GM23338 (cell line): ENCODE measurements around the gene SERPINI1. TPM values are rescaled to one million over a fixed set of nuclear protein-coding genes. Genes with fewer than 3 reads are reported as not detected.

Experiments used
- ATAC-seq: fragments of 200-7000 bp; cut with Tn5 transposase; 3 replicates; pipeline ENCODE4 v1.9.1; 2020
- DNase-seq: peaks from one replicate; pipeline ENCODE4 v3.0.0-alpha.2; 2015; ENCODE audit warnings: low spot score
- H2AFZ ChIP-seq: fragments of 200-600 bp; sonication (generic); 2 replicates; pipeline ENCODE4 v1.8.0; 2016; ENCODE audit warnings: antibody characterized with exemption, mild to moderate bottlenecking, moderate library complexity
- H3F3A ChIP-seq: fragments of 200-600 bp; sonication (generic); replicated peaks from 2 replicates; pipeline ENCODE4 v1.8.0; 2017; ENCODE audit warnings: antibody characterized with exemption, mixed run types, low read depth
- H3K27ac ChIP-seq: fragments of 200-600 bp; sonication (generic); 2 replicates; pipeline ENCODE4 v1.6.1; 2016; ENCODE audit warnings: low read depth
- H3K27me3 ChIP-seq: fragments of 200-600 bp; sonication (generic); 2 replicates; pipeline ENCODE4 v1.8.0; 2016; ENCODE audit warnings: mild to moderate bottlenecking, mixed run types, moderate library complexity; ENCODE audit not compliant: insufficient read depth
- H3K36me3 ChIP-seq: fragments of 200-600 bp; sonication (generic); 2 replicates; pipeline ENCODE4 v1.8.0; 2016; ENCODE audit warnings: mild to moderate bottlenecking; ENCODE audit not compliant: insufficient read depth
- H3K4me1 ChIP-seq: fragments of 200-600 bp; sonication (generic); 2 replicates; pipeline ENCODE4 v1.8.0; 2016; ENCODE audit warnings: mild to moderate bottlenecking, moderate library complexity; ENCODE audit not compliant: insufficient read depth
- H3K4me2 ChIP-seq: fragments of 200-600 bp; sonication (generic); 2 replicates; pipeline ENCODE4 v1.7.1; 2017; ENCODE audit warnings: mixed run types
- H3K4me3 ChIP-seq: fragments of 200-600 bp; sonication (generic); 2 replicates; pipeline ENCODE4 v1.6.1; 2016; ENCODE audit warnings: mixed run types
- H3K79me2 ChIP-seq: fragments of 200-600 bp; sonication (generic); replicated peaks from 2 replicates; pipeline ENCODE4 v1.8.0; 2017; ENCODE audit warnings: mild to moderate bottlenecking; ENCODE audit not compliant: insufficient read depth
- H3K9me2 ChIP-seq: fragments of 200-600 bp; sonication (generic); 2 replicates; pipeline ENCODE4 v1.8.0; 2017; ENCODE audit not compliant: insufficient read depth
- H4K20me1 ChIP-seq: fragments of 200-600 bp; sonication (generic); replicated peaks from 2 replicates; pipeline ENCODE4 v1.8.0; 2017; ENCODE audit warnings: mild to moderate bottlenecking; ENCODE audit not compliant: insufficient read depth
- H3K27ac Mint-ChIP-seq: 2 replicates; pipeline ENCODE4 v1.8.0; 2020; ENCODE audit warnings: inconsistent platforms, mild to moderate bottlenecking, moderate library complexity, mixed read lengths
- H3K27me3 Mint-ChIP-seq: 3 replicates; pipeline ENCODE4 v1.8.0; 2022; ENCODE audit warnings: low read depth, mild to moderate bottlenecking, moderate library complexity, mixed read lengths, inconsistent platforms; ENCODE audit not compliant: insufficient read depth, poor library complexity
- H3K36me3 Mint-ChIP-seq: 3 replicates; pipeline ENCODE4 v1.8.0; 2021; ENCODE audit warnings: low read depth, mild to moderate bottlenecking, inconsistent platforms, moderate library complexity, mixed read lengths
- H3K4me1 Mint-ChIP-seq: 3 replicates; pipeline ENCODE4 v1.8.0; 2020; ENCODE audit warnings: mild to moderate bottlenecking, inconsistent platforms, mixed read lengths
- H3K4me3 Mint-ChIP-seq: 3 replicates; pipeline ENCODE4 v1.8.0; 2021; ENCODE audit warnings: moderate library complexity, mild to moderate bottlenecking, inconsistent platforms, mixed read lengths
- H3K9me3 Mint-ChIP-seq: 3 replicates; pipeline ENCODE4 v1.8.0; 2020; ENCODE audit warnings: moderate library complexity, mild to moderate bottlenecking, inconsistent platforms, mixed read lengths
- CREB1 ChIP-seq: fragments of 250-450 bp; sonication (Bioruptor Pico); IDR thresholded peaks from 2 replicates; pipeline ENCODE4 v1.5.0; 2020; ENCODE audit warnings: low read depth, mild to moderate bottlenecking, moderate library complexity
- EZH2 ChIP-seq: fragments of 200-600 bp; sonication (generic); IDR thresholded peaks from one replicate; pipeline ENCODE4 v1.8.0; 2017; ENCODE audit warnings: antibody characterized with exemption, mild to moderate bottlenecking, low read depth; ENCODE audit not compliant: unreplicated experiment
- EZH2phosphoT487 ChIP-seq: fragments of 200-600 bp; sonication (generic); IDR thresholded peaks from one replicate; pipeline ENCODE4 v1.8.1; 2018; ENCODE audit warnings: antibody characterized with exemption; ENCODE audit not compliant: unreplicated experiment
- JUNB ChIP-seq: IDR thresholded peaks from one replicate; pipeline ENCODE4 v1.6.1; 2016; ENCODE audit warnings: antibody characterized with exemption; ENCODE audit not compliant: unreplicated experiment
- NANOG ChIP-seq: IDR thresholded peaks from 2 replicates; pipeline ENCODE4 v1.6.1; 2016; ENCODE audit warnings: antibody characterized with exemption, borderline replicate concordance
- POLR2AphosphoS5 ChIP-seq: IDR thresholded peaks from 2 replicates; pipeline ENCODE4 v1.6.1; 2016; ENCODE audit warnings: antibody characterized with exemption, low read depth
- STAT1 ChIP-seq: IDR thresholded peaks from one replicate; pipeline ENCODE4 v1.6.1; 2016; ENCODE audit warnings: antibody characterized with exemption; ENCODE audit not compliant: unreplicated experiment
- ZNF114 ChIP-seq: fragments of 250-450 bp; sonication (Bioruptor Pico); IDR thresholded peaks from 2 replicates; pipeline ENCODE4 v1.5.0; 2020; ENCODE audit warnings: mild to moderate bottlenecking, moderate library complexity
- ZNF331 ChIP-seq: fragments of 250-450 bp; sonication (Bioruptor Pico); IDR thresholded peaks from 2 replicates; pipeline ENCODE4 v1.5.0; 2020; ENCODE audit warnings: low read depth, mild to moderate bottlenecking, moderate library complexity
- polyA plus RNA-seq: library from polyadenylated mRNA; unstranded; fragments of >200 nt; fragmentation: Nextera tagmentation; extraction: Ambion mirVana; gene quantifications from 2 replicates; pipeline ENCODE4 v1.2.1, GENCODE V29; 2016
- total RNA-seq: library from RNA; depleted of rRNA; stranded (reverse); fragments of >200 nt; shearing (Covaris generic); gene quantifications from 2 replicates; pipeline ENCODE4 v1.2.3, GENCODE V29; 2014
- TF ChIP-seq, protein P1 (sequence below): IDR thresholded peaks from 2 replicates; pipeline ENCODE4 v1.6.1; 2016; ENCODE audit warnings: antibody characterized with exemption
- TF ChIP-seq, protein P2 (sequence below), 2 experiments: fragments of 200-600 bp in 1 of 2; sonication (generic) in 1 of 2; conservative IDR thresholded peaks; 2 replicates each; pipeline versions ENCODE4 v1.5.1 to v1.6.1; 2016 to 2017; ENCODE audit warnings: antibody characterized with exemption in 2 of 2, low read depth in 2 of 2, mild to moderate bottlenecking in 2 of 2, moderate library complexity in 1 of 2
- TF ChIP-seq, protein P3 (sequence below): IDR thresholded peaks from one replicate; pipeline ENCODE4 v1.6.1; 2018; ENCODE audit warnings: antibody characterized with exemption; ENCODE audit not compliant: unreplicated experiment
- TF ChIP-seq, protein P4 (sequence below): fragments of 250-450 bp; sonication (Bioruptor Pico); IDR thresholded peaks from 2 replicates; pipeline ENCODE4 v1.5.0; 2020; ENCODE audit warnings: mild to moderate bottlenecking, moderate library complexity

The SERPINI1 gene
- total and polyA plus RNA-seq, 2 experiments from 2014 or later, result 9.2 to 26.6 TPM

DNA sequence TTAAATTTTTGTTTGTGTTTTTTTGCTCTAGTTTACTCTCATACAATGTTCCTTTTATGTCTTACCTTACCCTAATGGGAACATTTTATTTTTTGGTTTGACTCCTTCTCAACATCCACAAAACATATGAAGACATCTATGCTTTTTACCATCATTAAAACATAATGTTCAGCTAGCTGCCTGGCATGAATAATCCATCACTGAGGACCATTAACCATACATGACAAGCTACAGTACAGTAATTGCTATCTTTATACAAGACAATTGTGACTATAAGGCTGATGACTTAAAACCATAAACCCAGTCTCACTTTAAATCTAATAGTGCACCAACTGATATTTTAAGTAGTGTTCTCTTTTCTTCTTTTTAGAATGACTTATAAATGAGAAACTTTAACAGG, 13.7 kb downstream of the SERPINI1 start:
- H3K79me2 ChIP-seq, result no peaks in the 10 kb centered on the region
- no peak for DNase-seq
- no peaks in the 10 kb centered on the region for H3K9me3 Mint-ChIP-seq
- no peak overlapping the region for H3K27ac ChIP-seq
- H3K9me2 ChIP-seq, result no peaks in the 10 kb centered on the region
- no peak overlapping the region for H2AFZ ChIP-seq
- H3K4me2 ChIP-seq, result no peak overlapping the region
- TF ChIP-seq EZH2phosphoT487 (no peak), EZH2 (no peak), POLR2AphosphoS5 (no peak), STAT1 (no peak), CREB1 (CRISPR knock-in tag) (no peak), ZNF114 (CRISPR knock-in tag) (no peak), ZNF331 (CRISPR knock-in tag) (no peak), NANOG (no peak), JUNB (no peak)
- TF ChIP-seq, protein P1, sequence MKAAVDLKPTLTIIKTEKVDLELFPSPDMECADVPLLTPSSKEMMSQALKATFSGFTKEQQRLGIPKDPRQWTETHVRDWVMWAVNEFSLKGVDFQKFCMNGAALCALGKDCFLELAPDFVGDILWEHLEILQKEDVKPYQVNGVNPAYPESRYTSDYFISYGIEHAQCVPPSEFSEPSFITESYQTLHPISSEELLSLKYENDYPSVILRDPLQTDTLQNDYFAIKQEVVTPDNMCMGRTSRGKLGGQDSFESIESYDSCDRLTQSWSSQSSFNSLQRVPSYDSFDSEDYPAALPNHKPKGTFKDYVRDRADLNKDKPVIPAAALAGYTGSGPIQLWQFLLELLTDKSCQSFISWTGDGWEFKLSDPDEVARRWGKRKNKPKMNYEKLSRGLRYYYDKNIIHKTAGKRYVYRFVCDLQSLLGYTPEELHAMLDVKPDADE, result no peak
- TF ChIP-seq, protein P2, sequence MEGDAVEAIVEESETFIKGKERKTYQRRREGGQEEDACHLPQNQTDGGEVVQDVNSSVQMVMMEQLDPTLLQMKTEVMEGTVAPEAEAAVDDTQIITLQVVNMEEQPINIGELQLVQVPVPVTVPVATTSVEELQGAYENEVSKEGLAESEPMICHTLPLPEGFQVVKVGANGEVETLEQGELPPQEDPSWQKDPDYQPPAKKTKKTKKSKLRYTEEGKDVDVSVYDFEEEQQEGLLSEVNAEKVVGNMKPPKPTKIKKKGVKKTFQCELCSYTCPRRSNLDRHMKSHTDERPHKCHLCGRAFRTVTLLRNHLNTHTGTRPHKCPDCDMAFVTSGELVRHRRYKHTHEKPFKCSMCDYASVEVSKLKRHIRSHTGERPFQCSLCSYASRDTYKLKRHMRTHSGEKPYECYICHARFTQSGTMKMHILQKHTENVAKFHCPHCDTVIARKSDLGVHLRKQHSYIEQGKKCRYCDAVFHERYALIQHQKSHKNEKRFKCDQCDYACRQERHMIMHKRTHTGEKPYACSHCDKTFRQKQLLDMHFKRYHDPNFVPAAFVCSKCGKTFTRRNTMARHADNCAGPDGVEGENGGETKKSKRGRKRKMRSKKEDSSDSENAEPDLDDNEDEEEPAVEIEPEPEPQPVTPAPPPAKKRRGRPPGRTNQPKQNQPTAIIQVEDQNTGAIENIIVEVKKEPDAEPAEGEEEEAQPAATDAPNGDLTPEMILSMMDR (conservative IDR thresholded peaks at IDR 0.05; ENCODE audit: low read depth in 2 of 2), result no peak
- TF ChIP-seq, protein P3, sequence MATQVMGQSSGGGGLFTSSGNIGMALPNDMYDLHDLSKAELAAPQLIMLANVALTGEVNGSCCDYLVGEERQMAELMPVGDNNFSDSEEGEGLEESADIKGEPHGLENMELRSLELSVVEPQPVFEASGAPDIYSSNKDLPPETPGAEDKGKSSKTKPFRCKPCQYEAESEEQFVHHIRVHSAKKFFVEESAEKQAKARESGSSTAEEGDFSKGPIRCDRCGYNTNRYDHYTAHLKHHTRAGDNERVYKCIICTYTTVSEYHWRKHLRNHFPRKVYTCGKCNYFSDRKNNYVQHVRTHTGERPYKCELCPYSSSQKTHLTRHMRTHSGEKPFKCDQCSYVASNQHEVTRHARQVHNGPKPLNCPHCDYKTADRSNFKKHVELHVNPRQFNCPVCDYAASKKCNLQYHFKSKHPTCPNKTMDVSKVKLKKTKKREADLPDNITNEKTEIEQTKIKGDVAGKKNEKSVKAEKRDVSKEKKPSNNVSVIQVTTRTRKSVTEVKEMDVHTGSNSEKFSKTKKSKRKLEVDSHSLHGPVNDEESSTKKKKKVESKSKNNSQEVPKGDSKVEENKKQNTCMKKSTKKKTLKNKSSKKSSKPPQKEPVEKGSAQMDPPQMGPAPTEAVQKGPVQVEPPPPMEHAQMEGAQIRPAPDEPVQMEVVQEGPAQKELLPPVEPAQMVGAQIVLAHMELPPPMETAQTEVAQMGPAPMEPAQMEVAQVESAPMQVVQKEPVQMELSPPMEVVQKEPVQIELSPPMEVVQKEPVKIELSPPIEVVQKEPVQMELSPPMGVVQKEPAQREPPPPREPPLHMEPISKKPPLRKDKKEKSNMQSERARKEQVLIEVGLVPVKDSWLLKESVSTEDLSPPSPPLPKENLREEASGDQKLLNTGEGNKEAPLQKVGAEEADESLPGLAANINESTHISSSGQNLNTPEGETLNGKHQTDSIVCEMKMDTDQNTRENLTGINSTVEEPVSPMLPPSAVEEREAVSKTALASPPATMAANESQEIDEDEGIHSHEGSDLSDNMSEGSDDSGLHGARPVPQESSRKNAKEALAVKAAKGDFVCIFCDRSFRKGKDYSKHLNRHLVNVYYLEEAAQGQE, result no peak
- TF ChIP-seq, protein P4, sequence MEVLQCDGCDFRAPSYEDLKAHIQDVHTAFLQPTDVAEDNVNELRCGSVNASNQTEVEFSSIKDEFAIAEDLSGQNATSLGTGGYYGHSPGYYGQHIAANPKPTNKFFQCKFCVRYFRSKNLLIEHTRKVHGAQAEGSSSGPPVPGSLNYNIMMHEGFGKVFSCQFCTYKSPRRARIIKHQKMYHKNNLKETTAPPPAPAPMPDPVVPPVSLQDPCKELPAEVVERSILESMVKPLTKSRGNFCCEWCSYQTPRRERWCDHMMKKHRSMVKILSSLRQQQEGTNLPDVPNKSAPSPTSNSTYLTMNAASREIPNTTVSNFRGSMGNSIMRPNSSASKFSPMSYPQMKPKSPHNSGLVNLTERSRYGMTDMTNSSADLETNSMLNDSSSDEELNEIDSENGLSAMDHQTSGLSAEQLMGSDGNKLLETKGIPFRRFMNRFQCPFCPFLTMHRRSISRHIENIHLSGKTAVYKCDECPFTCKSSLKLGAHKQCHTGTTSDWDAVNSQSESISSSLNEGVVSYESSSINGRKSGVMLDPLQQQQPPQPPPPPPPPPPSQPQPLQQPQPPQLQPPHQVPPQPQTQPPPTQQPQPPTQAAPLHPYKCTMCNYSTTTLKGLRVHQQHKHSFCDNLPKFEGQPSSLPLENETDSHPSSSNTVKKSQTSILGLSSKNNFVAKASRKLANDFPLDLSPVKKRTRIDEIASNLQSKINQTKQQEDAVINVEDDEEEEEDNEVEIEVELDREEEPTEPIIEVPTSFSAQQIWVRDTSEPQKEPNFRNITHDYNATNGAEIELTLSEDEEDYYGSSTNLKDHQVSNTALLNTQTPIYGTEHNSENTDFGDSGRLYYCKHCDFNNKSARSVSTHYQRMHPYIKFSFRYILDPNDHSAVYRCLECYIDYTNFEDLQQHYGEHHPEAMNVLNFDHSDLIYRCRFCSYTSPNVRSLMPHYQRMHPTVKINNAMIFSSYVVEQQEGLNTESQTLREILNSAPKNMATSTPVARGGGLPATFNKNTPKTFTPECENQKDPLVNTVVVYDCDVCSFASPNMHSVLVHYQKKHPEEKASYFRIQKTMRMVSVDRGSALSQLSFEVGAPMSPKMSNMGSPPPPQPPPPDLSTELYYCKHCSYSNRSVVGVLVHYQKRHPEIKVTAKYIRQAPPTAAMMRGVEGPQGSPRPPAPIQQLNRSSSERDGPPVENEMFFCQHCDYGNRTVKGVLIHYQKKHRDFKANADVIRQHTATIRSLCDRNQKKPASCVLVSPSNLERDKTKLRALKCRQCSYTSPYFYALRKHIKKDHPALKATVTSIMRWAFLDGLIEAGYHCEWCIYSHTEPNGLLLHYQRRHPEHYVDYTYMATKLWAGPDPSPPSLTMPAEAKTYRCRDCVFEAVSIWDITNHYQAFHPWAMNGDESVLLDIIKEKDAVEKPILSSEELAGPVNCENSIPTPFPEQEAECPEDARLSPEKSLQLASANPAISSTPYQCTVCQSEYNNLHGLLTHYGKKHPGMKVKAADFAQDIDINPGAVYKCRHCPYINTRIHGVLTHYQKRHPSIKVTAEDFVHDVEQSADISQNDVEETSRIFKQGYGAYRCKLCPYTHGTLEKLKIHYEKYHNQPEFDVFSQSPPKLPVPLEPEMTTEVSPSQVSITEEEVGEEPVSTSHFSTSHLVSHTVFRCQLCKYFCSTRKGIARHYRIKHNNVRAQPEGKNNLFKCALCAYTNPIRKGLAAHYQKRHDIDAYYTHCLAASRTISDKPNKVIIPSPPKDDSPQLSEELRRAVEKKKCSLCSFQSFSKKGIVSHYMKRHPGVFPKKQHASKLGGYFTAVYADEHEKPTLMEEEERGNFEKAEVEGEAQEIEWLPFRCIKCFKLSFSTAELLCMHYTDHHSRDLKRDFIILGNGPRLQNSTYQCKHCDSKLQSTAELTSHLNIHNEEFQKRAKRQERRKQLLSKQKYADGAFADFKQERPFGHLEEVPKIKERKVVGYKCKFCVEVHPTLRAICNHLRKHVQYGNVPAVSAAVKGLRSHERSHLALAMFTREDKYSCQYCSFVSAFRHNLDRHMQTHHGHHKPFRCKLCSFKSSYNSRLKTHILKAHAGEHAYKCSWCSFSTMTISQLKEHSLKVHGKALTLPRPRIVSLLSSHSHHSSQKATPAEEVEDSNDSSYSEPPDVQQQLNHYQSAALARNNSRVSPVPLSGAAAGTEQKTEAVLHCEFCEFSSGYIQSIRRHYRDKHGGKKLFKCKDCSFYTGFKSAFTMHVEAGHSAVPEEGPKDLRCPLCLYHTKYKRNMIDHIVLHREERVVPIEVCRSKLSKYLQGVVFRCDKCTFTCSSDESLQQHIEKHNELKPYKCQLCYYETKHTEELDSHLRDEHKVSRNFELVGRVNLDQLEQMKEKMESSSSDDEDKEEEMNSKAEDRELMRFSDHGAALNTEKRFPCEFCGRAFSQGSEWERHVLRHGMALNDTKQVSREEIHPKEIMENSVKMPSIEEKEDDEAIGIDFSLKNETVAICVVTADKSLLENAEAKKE, result no peak
- H3K36me3 Mint-ChIP-seq, result no peaks in the 10 kb centered on the region
- no peaks in the 10 kb centered on the region for H3K27me3 ChIP-seq
- no peak overlapping the region for H3K4me3 Mint-ChIP-seq
- H4K20me1 ChIP-seq, result no peaks in the 10 kb centered on the region
- ATAC-seq, result no peak
- H3K27ac Mint-ChIP-seq, result no peak overlapping the region
- no peaks in the 10 kb centered on the region for H3F3A ChIP-seq
- H3K36me3 ChIP-seq, result no peaks in the 10 kb centered on the region
- H3K4me3 ChIP-seq, result no peak overlapping the region
- H3K4me1 Mint-ChIP-seq, result peaks cover 5% of the 10 kb centered on the region; the same call in 2 of the 3 replicates
- no peaks in the 10 kb centered on the region for H3K4me1 ChIP-seq
- H3K27me3 Mint-ChIP-seq, result peaks cover 2% of the 10 kb centered on the region
